Panc1 (cell line): Measurements from ENCODE around the gene C1orf226.

ENCODE experiments used
- POLR2AphosphoS5 ChIP-seq: IDR thresholded peaks from 2 replicates; pipeline ENCODE4 v1.6.1; 2012; ENCODE audit warnings: mild to moderate bottlenecking, low read depth, low read length, moderate library complexity
- SIN3A ChIP-seq: IDR thresholded peaks from 2 replicates; pipeline ENCODE4 v1.6.1; 2012; ENCODE audit warnings: low read depth, mild to moderate bottlenecking, low read length, moderate library complexity, borderline replicate concordance; ENCODE audit not compliant: insufficient read depth
- TF ChIP-seq, protein P1 (sequence below): fragments of 450-650 bp; IDR thresholded peaks from 2 replicates; pipeline ENCODE4 v1.5.1; 2017; ENCODE audit warnings: mild to moderate bottlenecking
- TF ChIP-seq, protein P2 (sequence below), 2 experiments: IDR thresholded peaks; 2 replicates each; pipeline ENCODE4 v1.6.1; 2011 to 2012; ENCODE audit warnings: low read depth in 2 of 2, control low read depth in 1 of 2, low read length in 1 of 2, mild to moderate bottlenecking in 1 of 2, moderate library complexity in 1 of 2; ENCODE audit not compliant: insufficient read depth in 1 of 2

DNA sequence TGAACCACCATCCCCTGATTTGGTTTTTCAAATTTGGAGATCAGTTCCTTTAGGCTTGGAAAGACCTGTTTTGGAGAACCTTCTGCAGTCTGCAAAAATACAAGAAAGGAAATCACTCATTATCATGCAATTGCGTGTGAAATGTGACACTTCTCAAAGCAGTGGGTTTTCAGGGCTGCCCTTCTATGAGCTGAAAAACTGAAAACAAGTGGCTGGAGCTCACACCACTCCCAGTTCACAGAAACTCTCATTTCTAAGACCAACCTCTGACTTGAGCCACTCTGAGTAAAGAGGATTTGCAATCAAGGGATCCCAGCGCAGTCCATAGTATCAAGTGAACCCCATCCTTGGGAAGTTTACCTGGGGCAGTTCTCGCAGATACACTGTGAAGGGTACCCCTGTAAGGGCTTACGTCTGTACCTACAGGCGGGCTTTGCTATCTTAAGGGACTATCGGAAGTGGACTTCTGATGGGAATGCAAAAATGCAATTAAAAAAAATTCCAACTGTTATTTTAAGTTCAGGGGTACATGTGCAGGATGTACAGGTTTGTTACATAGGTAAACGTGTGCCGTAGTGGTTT, 17.6 kb downstream of the C1orf226 start:
- TF ChIP-seq, protein P1, sequence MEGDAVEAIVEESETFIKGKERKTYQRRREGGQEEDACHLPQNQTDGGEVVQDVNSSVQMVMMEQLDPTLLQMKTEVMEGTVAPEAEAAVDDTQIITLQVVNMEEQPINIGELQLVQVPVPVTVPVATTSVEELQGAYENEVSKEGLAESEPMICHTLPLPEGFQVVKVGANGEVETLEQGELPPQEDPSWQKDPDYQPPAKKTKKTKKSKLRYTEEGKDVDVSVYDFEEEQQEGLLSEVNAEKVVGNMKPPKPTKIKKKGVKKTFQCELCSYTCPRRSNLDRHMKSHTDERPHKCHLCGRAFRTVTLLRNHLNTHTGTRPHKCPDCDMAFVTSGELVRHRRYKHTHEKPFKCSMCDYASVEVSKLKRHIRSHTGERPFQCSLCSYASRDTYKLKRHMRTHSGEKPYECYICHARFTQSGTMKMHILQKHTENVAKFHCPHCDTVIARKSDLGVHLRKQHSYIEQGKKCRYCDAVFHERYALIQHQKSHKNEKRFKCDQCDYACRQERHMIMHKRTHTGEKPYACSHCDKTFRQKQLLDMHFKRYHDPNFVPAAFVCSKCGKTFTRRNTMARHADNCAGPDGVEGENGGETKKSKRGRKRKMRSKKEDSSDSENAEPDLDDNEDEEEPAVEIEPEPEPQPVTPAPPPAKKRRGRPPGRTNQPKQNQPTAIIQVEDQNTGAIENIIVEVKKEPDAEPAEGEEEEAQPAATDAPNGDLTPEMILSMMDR, result no peak
- TF ChIP-seq, protein P2, sequence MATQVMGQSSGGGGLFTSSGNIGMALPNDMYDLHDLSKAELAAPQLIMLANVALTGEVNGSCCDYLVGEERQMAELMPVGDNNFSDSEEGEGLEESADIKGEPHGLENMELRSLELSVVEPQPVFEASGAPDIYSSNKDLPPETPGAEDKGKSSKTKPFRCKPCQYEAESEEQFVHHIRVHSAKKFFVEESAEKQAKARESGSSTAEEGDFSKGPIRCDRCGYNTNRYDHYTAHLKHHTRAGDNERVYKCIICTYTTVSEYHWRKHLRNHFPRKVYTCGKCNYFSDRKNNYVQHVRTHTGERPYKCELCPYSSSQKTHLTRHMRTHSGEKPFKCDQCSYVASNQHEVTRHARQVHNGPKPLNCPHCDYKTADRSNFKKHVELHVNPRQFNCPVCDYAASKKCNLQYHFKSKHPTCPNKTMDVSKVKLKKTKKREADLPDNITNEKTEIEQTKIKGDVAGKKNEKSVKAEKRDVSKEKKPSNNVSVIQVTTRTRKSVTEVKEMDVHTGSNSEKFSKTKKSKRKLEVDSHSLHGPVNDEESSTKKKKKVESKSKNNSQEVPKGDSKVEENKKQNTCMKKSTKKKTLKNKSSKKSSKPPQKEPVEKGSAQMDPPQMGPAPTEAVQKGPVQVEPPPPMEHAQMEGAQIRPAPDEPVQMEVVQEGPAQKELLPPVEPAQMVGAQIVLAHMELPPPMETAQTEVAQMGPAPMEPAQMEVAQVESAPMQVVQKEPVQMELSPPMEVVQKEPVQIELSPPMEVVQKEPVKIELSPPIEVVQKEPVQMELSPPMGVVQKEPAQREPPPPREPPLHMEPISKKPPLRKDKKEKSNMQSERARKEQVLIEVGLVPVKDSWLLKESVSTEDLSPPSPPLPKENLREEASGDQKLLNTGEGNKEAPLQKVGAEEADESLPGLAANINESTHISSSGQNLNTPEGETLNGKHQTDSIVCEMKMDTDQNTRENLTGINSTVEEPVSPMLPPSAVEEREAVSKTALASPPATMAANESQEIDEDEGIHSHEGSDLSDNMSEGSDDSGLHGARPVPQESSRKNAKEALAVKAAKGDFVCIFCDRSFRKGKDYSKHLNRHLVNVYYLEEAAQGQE (IDR thresholded peaks at IDR 0.05; ENCODE audit: insufficient read depth in 1 of 2, low read depth in 2 of 2, low read length in 1 of 2), result no peak
- TF ChIP-seq SIN3A (no peak), POLR2AphosphoS5 (no peak)
